Gastroesophageal sphincter (tissue), 4 donors: Measurements from ENCODE around the gene C1orf167. TPM values are rescaled to one million over a fixed set of nuclear protein-coding genes. Genes with fewer than 3 reads are reported as not detected.

Source experiments
- ATAC-seq: fragments of 150-250 bp; one replicate; pipeline ENCODE4 v1.9.1; 2016; ENCODE audit warnings: mild to moderate bottlenecking, moderate library complexity
- H3K27ac ChIP-seq, 4 donors: fragments of 200-600 bp; sonication (generic) in 3 of 4; 1 replicate in 3 of 4; 2 replicates in 1 of 4; pipeline ENCODE4 v1.5.1; 2016 to 2019
- H3K27me3 ChIP-seq: fragments of 200-600 bp; sonication (generic); one replicate; pipeline ENCODE4 v1.5.1; 2019
- H3K36me3 ChIP-seq, 2 donors: fragments of 200-600 bp; sonication (generic); one replicate each; pipeline ENCODE4 v1.5.1; 2019; ENCODE audit warnings: control low read depth in 1 of 2
- H3K4me1 ChIP-seq, 3 donors: fragments of 200-600 bp; sonication (generic); 1 replicate in 2 of 3; 2 replicates in 1 of 3; pipeline ENCODE4 v1.5.1; 2016 to 2019; ENCODE audit warnings: control low read depth in 2 of 3
- H3K4me3 ChIP-seq, 2 donors: fragments of 200-600 bp; sonication (generic); one replicate each; pipeline ENCODE4 v1.5.1; 2019; ENCODE audit warnings: mild to moderate bottlenecking in 1 of 2, moderate library complexity in 1 of 2
- H3K9me3 ChIP-seq, 3 donors: fragments of 200-600 bp; sonication (generic); one replicate each; pipeline ENCODE4 v1.5.1; 2017 to 2019; ENCODE audit warnings: control low read depth in 2 of 3
- CTCF ChIP-seq, 4 experiments: fragments of 200-600 bp in 2 of 4; fragments of 450-650 bp in 2 of 4; sonication (generic) in 1 of 4; IDR thresholded peaks; one replicate each; pipeline ENCODE4 v1.5.1; 2017 to 2019; ENCODE audit warnings: antibody characterized with exemption in 4 of 4, mild to moderate bottlenecking in 2 of 4, moderate library complexity in 2 of 4
- EP300 ChIP-seq: sonication (generic); formaldehyde crosslinking; IDR thresholded peaks from one replicate; pipeline ENCODE4 v1.6.1; 2017; ENCODE audit warnings: antibody characterized with exemption, mild to moderate bottlenecking
- POLR2A ChIP-seq, 2 donors: fragments of 450-650 bp; IDR thresholded peaks; one replicate each; pipeline ENCODE4 v1.6.1; 2017; ENCODE audit warnings: antibody characterized with exemption in 2 of 2, mild to moderate bottlenecking in 2 of 2, moderate library complexity in 1 of 2
- POLR2AphosphoS5 ChIP-seq: sonication (generic); formaldehyde crosslinking; IDR thresholded peaks from one replicate; pipeline ENCODE4 v1.6.1; 2017; ENCODE audit warnings: antibody characterized with exemption
- WGBS, 2 donors: methylation state at CpG; one replicate each; pipeline ENCODE4 v1.1.5; 2018; ENCODE audit warnings: low coverage in 1 of 2; 5-methylcytosine and 5-hydroxymethylcytosine counted together
- total RNA-seq, 4 donors: library from RNA; depleted of rRNA; stranded (reverse); fragments of >200 nt; gene quantifications; one replicate each; pipeline ENCODE4 v1.1.0, GENCODE V29; 2016

Gene C1orf167
- total RNA-seq, 4 donors from 2014 or later: 0.35 to 1.4 (median 0.75) TPM

- H3K4me1 ChIP-seq: no peaks in the 10 kb centered on the region
- ATAC-seq: no peak
- WGBS, 2 donors: no CpG with 5 or more reads among the region's 15 CpGs
- TF ChIP-seq EP300 (no peak), POLR2A (IDR thresholded peaks at IDR 0.05) (no peak), POLR2AphosphoS5 (no peak), CTCF (IDR thresholded peaks at IDR 0.05) (no peak)
- no peaks in the 10 kb centered on the region for H3K9me3 ChIP-seq
- peaks cover 0 to 65% of the 10 kb centered on the region in 2 donors for H3K36me3 ChIP-seq
- H3K27me3 ChIP-seq: peaks cover 12% of the 10 kb centered on the region
- H3K27ac ChIP-seq: no peak overlapping the region
- no peak overlapping the region for H3K4me3 ChIP-seq
Observed at GRCh38 chr1:11749996-11750395, 12.0 kb upstream of the C1orf167 start.

- H3K27me3 ChIP-seq: peaks cover 21% of the 10 kb centered on the region
- H3K4me3 ChIP-seq: no peak overlapping the region
- peaks cover 0 to 54% of the 10 kb centered on the region in 2 donors for H3K36me3 ChIP-seq
- H3K4me1 ChIP-seq: no peaks in the 10 kb centered on the region
- H3K9me3 ChIP-seq: no peaks in the 10 kb centered on the region
- H3K27ac ChIP-seq: no peak overlapping the region
- no CpG with 5 or more reads among the region's 9 CpGs for WGBS, 2 donors
- no peak for ATAC-seq
- TF ChIP-seq POLR2AphosphoS5: no peak
- no peak for TF ChIP-seq POLR2A (IDR thresholded peaks at IDR 0.05)
- no peak for TF ChIP-seq EP300
- no peak for TF ChIP-seq CTCF (IDR thresholded peaks at IDR 0.05)
Observed at GRCh38 chr1:11751087-11751486, 10.9 kb upstream of the C1orf167 start.

- Histone ChIP-seq H3K4me1 (no peaks in the 10 kb centered on the region), H3K27me3 (peaks cover 30% of the 10 kb centered on the region), H3K4me3 (no peak overlapping the region), H3K27ac (no peak overlapping the region), H3K36me3 (peaks cover 0 to 39% of the 10 kb centered on the region in 2 donors), H3K9me3 (no peaks in the 10 kb centered on the region)
- TF ChIP-seq POLR2A (IDR thresholded peaks at IDR 0.05): no peak
- TF ChIP-seq POLR2AphosphoS5: no peak
- no peak for TF ChIP-seq CTCF (IDR thresholded peaks at IDR 0.05)
- TF ChIP-seq EP300: no peak
- ATAC-seq: no peak
- WGBS, 2 donors: 56% methylated on average over 5 of the region's 17 CpGs; no CpG with 5 or more reads in 1 of the 2 donors
Observed at GRCh38 chr1:11752359-11753088, 9.5 kb upstream of the C1orf167 start.

- peaks cover 36% of the 10 kb centered on the region for H3K27me3 ChIP-seq
- ATAC-seq: no peak
- no peak overlapping the region for H3K27ac ChIP-seq
- peaks cover 0 to 28% of the 10 kb centered on the region in 2 donors for H3K36me3 ChIP-seq
- H3K9me3 ChIP-seq: no peaks in the 10 kb centered on the region
- TF ChIP-seq POLR2A (IDR thresholded peaks at IDR 0.05) (no peak), POLR2AphosphoS5 (no peak), CTCF (IDR thresholded peaks at IDR 0.05) (no peak), EP300 (no peak)
- no peaks in the 10 kb centered on the region for H3K4me1 ChIP-seq
- H3K4me3 ChIP-seq: no peak overlapping the region
- 29 to 81% methylated on average over 4 to 6 of the region's 7 CpGs for WGBS, 2 donors
Observed at GRCh38 chr1:11753555-11754208, 8.3 kb upstream of the C1orf167 start.
